AG04450 (cell line): ENCODE measurements around the gene POLD2. TPM values are rescaled to one million over a fixed set of nuclear protein-coding genes. Genes with fewer than 3 reads are reported as not detected.

Experiments used
- CTCF ChIA-PET: fragments of 300-600, 350-600 bp; formaldehyde crosslinking; extraction: SDS; loops from one replicate; lab custom pipeline; 2022; ENCODE audit warnings: antibody characterized with exemption, inconsistent platforms; lab: Charles Lee
- POLR2A ChIA-PET: fragments of 350-600 bp; formaldehyde crosslinking; extraction: SDS; loops from one replicate; lab custom pipeline; 2021; ENCODE audit warnings: antibody characterized with exemption, inconsistent platforms; lab: Yijun Ruan, JAX
- DNase-seq: peaks from one replicate; pipeline ENCODE4 v3.0.0-alpha.2; 2011; ENCODE audit warnings: low read depth, low spot score
- H3K27ac ChIP-seq: one replicate; pipeline ENCODE4 v1.5.1; 2012; ENCODE audit warnings: low read depth, low read length, control low read depth
- H3K27me3 ChIP-seq: one replicate; pipeline ENCODE4 v1.6.0; 2012; ENCODE audit warnings: low read length; ENCODE audit not compliant: control insufficient read depth, insufficient read depth
- H3K4me3 ChIP-seq: 2 replicates; pipeline ENCODE4 v1.5.1; 2011; ENCODE audit warnings: mild to moderate bottlenecking, low read depth, low read length, control low read depth
- H3K9me3 ChIP-seq: 2 replicates; pipeline ENCODE4 v1.5.1; 2012; ENCODE audit warnings: low read length; ENCODE audit not compliant: control insufficient read depth, insufficient read depth
- CTCF ChIP-seq: IDR thresholded peaks from 2 replicates; pipeline ENCODE4 v1.5.1; 2011; ENCODE audit warnings: low read depth, low read length, control low read depth, inconsistent platforms
- polyA plus RNA-seq: library from polyadenylated mRNA; depleted of rRNA; stranded (reverse); fragments of >200 nt; gene quantifications from 2 replicates; pipeline ENCODE4 v1.2.3, GENCODE V29; 2011

POLD2 gene
- polyA plus RNA-seq, 1 experiment, result 64.8 TPM

- H3K27me3 ChIP-seq, result no peaks in the 10 kb centered on the region
- CTCF ChIA-PET, result no interaction called here
- no peak overlapping the region for H3K4me3 ChIP-seq
- H3K9me3 ChIP-seq, result no peaks in the 10 kb centered on the region; the same call in 1 of the 2 replicates
- H3K27ac ChIP-seq, result peak overlapping the region; percentile 85
- no peak for DNase-seq
- POLR2A ChIA-PET, result interaction anchor here (0.7 to 1.8 kb wide), 3 partner anchors 12 to 22 kb away, joined by 3 to 8 read pairs (median 4); no protein-coding TSS in a partner anchor
- TF ChIP-seq CTCF, result no peak
Observed at GRCh38 chr7:44100458-44101302, 22.7 kb downstream of the POLD2 start.

DNA sequence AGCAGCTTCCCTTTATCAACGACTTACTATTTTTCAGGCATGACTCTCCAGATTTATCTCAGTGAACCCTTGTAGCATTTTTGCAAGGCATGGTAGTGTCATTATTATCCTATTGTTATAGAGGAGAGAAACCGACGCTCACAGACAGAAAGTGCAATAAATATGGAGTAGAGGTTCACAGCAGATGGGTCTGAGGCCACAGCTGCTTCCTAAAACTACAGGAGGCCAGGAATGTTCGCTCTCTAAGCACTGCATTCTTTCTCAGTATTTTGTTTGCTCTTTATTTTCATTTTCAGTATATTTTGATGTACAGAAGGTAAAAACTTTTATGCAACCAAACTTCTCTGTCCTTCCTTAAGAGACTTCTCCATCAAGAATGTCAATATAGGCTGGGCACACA lies 23.7 kb downstream of the POLD2 start:
- no peaks in the 10 kb centered on the region for H3K27me3 ChIP-seq
- no peak for DNase-seq
- H3K4me3 ChIP-seq, result no peak overlapping the region
- ChIA-PET POLR2A (interaction anchor here (0.8 kb wide), 1 partner anchor 23 kb away, joined by 4 read pairs; no protein-coding TSS in a partner anchor), CTCF (interaction anchor here (0.6 to 1.4 kb wide), 2 partner anchors 14 to 73 kb away, joined by 3 to 6 read pairs; no protein-coding TSS in a partner anchor)
- H3K9me3 ChIP-seq, result no peaks in the 10 kb centered on the region; the same call in 1 of the 2 replicates
- no peak for TF ChIP-seq CTCF
- H3K27ac ChIP-seq, result no peak overlapping the region

- no peak for TF ChIP-seq CTCF
- POLR2A ChIA-PET, result interaction anchor here (0.8 kb wide), 1 partner anchor 24 kb away, joined by 4 read pairs; no protein-coding TSS in a partner anchor
- no peak for DNase-seq
- Histone ChIP-seq H3K4me3 (no peak overlapping the region), H3K27ac (no peak overlapping the region), H3K27me3 (no peaks in the 10 kb centered on the region), H3K9me3 (no peaks in the 10 kb centered on the region)
- CTCF ChIA-PET, result interaction anchor here (1.4 kb wide), 1 partner anchor 13 kb away, joined by 6 read pairs; no protein-coding TSS in a partner anchor
Observed at GRCh38 chr7:44098092-44099068, 25.0 kb downstream of the POLD2 start.

DNA sequence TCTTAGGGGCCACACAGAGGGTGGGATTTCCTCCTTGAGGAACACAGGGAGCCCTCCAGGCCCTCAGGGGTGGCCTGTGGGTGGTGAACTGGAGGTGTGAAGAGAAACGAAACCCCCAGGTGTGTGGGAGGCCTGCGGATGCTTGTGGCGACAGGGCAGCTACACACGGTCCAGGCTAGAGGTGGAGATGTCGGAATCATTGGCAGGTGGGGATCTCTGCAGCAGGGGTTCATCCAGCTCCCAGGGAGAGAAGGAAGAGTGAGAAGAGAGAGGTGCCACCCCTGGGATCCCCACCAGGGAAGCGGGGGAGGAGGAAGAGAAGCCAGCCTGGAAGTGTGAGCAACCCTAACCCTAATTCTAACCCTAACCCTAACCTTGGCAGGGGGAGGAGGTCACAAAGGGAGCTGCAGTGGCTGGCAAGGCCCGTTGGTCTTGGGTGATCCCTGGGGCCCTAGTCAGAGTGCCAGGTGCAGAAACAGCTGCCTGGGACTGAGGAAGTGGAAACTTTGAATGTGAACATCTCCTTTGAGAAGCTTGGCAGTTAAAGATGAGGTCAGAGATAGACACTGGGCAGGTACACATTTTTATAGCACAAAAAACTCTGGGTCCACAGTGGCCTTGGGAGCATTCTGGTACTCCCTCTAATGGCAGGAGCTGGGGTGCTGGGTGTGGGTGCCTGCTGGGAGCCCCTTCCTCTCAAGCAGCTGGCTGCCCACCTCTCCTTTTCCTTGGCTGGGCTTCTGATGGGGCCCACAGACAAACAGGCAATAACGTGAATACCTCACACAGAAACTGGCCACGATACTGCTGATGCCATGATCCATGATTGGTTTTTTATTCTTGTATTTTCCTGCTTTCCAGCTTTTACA lies 26.1 kb downstream of the POLD2 start:
- ChIA-PET CTCF (no interaction called here), POLR2A (no interaction called here)
- no peaks in the 10 kb centered on the region for H3K27me3 ChIP-seq

More for the DNA sequence above, 26.1 kb downstream of the POLD2 start:
- no peak for DNase-seq
- H3K27ac ChIP-seq, result no peak overlapping the region
- H3K9me3 ChIP-seq, result no peaks in the 10 kb centered on the region
- no peak overlapping the region for H3K4me3 ChIP-seq
- no peak for TF ChIP-seq CTCF
